ENCODE measurements around the gene LIX1L.

Gene LIX1L

GRCh38 chr1:145947551-145947950, 10.3 kb downstream of the LIX1L start:
- Histone ChIP-seq H4K20me1 (ENCODE audit: insufficient read depth, low read length) (no peaks in the 10 kb centered on the region), H3K4me1 (ENCODE audit: low read length) (no peaks in the 10 kb centered on the region), H3K9ac (ENCODE audit: low read length) (no peak overlapping the region), H3K4me2 (ENCODE audit: low read depth, low read length) (no peak overlapping the region), H3K4me3 (ENCODE audit: low read length) (no peak overlapping the region), H3F3A (ENCODE audit: insufficient read depth, low read length) (no peaks in the 10 kb centered on the region), H3K9me2 (replicated peaks; ENCODE audit: insufficient read depth, low read length) (no peaks in the 10 kb centered on the region), H3K36me3 (replicated peaks; ENCODE audit: insufficient read depth, low read length) (no peaks in the 10 kb centered on the region), H2AFZ (ENCODE audit: low read length) (no peak overlapping the region), H3K27me3 (replicated peaks; ENCODE audit: insufficient read depth, low read length) (no peaks in the 10 kb centered on the region), H3K9me3 (replicated peaks; ENCODE audit: insufficient read depth, low read length) (no peaks in the 10 kb centered on the region), H3K27ac (ENCODE audit: low read length) (no peak overlapping the region), H3K79me2 (ENCODE audit: low read length) (no peaks in the 10 kb centered on the region)
- DNase-seq: no peak
- TF ChIP-seq EZH2phosphoT487 (IDR thresholded peaks at IDR 0.05; ENCODE audit: low read length): no peak
- no peak for TF ChIP-seq EZH2 (optimal IDR thresholded peaks at IDR 0.05; ENCODE audit: low read depth, low read length)
- TF ChIP-seq CTCF (IDR thresholded peaks at IDR 0.05; ENCODE audit: low read length): no peak

- Histone ChIP-seq H3K79me2 (ENCODE audit: low read length) (no peaks in the 10 kb centered on the region), H3K9me3 (replicated peaks; ENCODE audit: insufficient read depth, low read length) (no peaks in the 10 kb centered on the region), H3K4me1 (ENCODE audit: low read length) (no peaks in the 10 kb centered on the region), H4K20me1 (ENCODE audit: insufficient read depth, low read length) (no peaks in the 10 kb centered on the region), H3K4me2 (ENCODE audit: low read depth, low read length) (no peak overlapping the region), H3K4me3 (ENCODE audit: low read length) (no peak overlapping the region), H2AFZ (ENCODE audit: low read length) (no peak overlapping the region), H3F3A (ENCODE audit: insufficient read depth, low read length) (no peaks in the 10 kb centered on the region), H3K9ac (ENCODE audit: low read length) (no peak overlapping the region), H3K27me3 (replicated peaks; ENCODE audit: insufficient read depth, low read length) (no peaks in the 10 kb centered on the region), H3K9me2 (replicated peaks; ENCODE audit: insufficient read depth, low read length) (no peaks in the 10 kb centered on the region), H3K27ac (ENCODE audit: low read length) (no peak overlapping the region), H3K36me3 (replicated peaks; ENCODE audit: insufficient read depth, low read length) (no peaks in the 10 kb centered on the region)
- TF ChIP-seq EZH2 (optimal IDR thresholded peaks at IDR 0.05; ENCODE audit: low read depth, low read length) (no peak), CTCF (IDR thresholded peaks at IDR 0.05; ENCODE audit: low read length) (no peak), EZH2phosphoT487 (IDR thresholded peaks at IDR 0.05; ENCODE audit: low read length) (no peak)
- DNase-seq: no peak
These were observed 11.3 kb downstream of the LIX1L start for GRCh38 chr1:145946477-145946986.

GRCh38 chr1:145944532-145944931, 13.3 kb downstream of the LIX1L start:
- TF ChIP-seq EZH2phosphoT487 (IDR thresholded peaks at IDR 0.05; ENCODE audit: low read length) (no peak), EZH2 (optimal IDR thresholded peaks at IDR 0.05; ENCODE audit: low read depth, low read length) (no peak), CTCF (IDR thresholded peaks at IDR 0.05; ENCODE audit: low read length) (no peak)
- H3K79me2 ChIP-seq (ENCODE audit: low read length): no peaks in the 10 kb centered on the region
- H3K9me3 ChIP-seq (replicated peaks; ENCODE audit: insufficient read depth, low read length): no peaks in the 10 kb centered on the region
- H3K9ac ChIP-seq (ENCODE audit: low read length): no peak overlapping the region
- no peaks in the 10 kb centered on the region for H3F3A ChIP-seq (ENCODE audit: insufficient read depth, low read length)
- H3K4me2 ChIP-seq (ENCODE audit: low read depth, low read length): no peak overlapping the region
- no peak for DNase-seq
- no peak overlapping the region for H3K4me3 ChIP-seq (ENCODE audit: low read length)
- no peaks in the 10 kb centered on the region for H4K20me1 ChIP-seq (ENCODE audit: insufficient read depth, low read length)
- H3K27ac ChIP-seq (ENCODE audit: low read length): no peak overlapping the region
- H3K4me1 ChIP-seq (ENCODE audit: low read length): no peaks in the 10 kb centered on the region
- no peak overlapping the region for H2AFZ ChIP-seq (ENCODE audit: low read length)
- H3K27me3 ChIP-seq (replicated peaks; ENCODE audit: insufficient read depth, low read length): no peaks in the 10 kb centered on the region
- H3K9me2 ChIP-seq (replicated peaks; ENCODE audit: insufficient read depth, low read length): no peaks in the 10 kb centered on the region
- H3K36me3 ChIP-seq (replicated peaks; ENCODE audit: insufficient read depth, low read length): no peaks in the 10 kb centered on the region

All from MM.1S (cell line).